NB4 (cell line): ENCODE data around the gene XXYLT1.
"Not testable (repeated sequence)": the region's sequence is repeated elsewhere in the genome, so short reads cannot be mapped to it uniquely, and the experiment has no call there.

Experiments used
- MYC ChIP-seq: IDR thresholded peaks from 2 replicates; pipeline ENCODE4 v1.6.1; 2011; ENCODE audit warnings: low read depth, low read length
- POLR2A ChIP-seq: IDR thresholded peaks from 2 replicates; pipeline ENCODE4 v1.6.1; 2011; ENCODE audit warnings: mild to moderate bottlenecking; ENCODE audit not compliant: insufficient read length; ENCODE audit errors: extremely low read depth
- TF ChIP-seq, protein P1 (sequence below): IDR thresholded peaks from one replicate; pipeline ENCODE4 v1.5.1; 2012; ENCODE audit warnings: low read depth, low read length
- TF ChIP-seq, protein P2 (sequence below): IDR thresholded peaks from 2 replicates; pipeline ENCODE4 v1.6.1; 2011; ENCODE audit warnings: low read depth, low read length

DNA sequence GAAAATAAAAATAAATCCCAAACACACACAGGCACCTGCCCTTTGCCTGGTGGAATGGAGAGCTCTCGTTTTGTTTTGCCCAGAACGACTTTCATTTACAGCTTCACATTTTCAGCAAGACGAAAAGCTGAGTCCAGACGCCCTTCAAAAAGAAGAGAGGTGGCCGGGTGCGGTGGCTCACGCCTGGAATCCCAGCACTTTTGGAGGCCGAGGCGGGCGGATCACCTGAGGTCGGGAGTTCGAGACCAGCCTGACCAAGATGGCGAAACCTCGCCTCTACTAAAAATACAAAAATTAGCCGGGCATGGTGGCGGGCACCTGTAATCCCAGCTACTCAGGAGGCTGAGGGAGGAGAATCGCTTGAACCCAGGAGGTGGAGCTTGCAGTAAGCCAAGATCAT lies 163.9 kb downstream of the XXYLT1 start:
- not testable (repeated sequence) for TF ChIP-seq POLR2A, MYC
- TF ChIP-seq, protein P1, sequence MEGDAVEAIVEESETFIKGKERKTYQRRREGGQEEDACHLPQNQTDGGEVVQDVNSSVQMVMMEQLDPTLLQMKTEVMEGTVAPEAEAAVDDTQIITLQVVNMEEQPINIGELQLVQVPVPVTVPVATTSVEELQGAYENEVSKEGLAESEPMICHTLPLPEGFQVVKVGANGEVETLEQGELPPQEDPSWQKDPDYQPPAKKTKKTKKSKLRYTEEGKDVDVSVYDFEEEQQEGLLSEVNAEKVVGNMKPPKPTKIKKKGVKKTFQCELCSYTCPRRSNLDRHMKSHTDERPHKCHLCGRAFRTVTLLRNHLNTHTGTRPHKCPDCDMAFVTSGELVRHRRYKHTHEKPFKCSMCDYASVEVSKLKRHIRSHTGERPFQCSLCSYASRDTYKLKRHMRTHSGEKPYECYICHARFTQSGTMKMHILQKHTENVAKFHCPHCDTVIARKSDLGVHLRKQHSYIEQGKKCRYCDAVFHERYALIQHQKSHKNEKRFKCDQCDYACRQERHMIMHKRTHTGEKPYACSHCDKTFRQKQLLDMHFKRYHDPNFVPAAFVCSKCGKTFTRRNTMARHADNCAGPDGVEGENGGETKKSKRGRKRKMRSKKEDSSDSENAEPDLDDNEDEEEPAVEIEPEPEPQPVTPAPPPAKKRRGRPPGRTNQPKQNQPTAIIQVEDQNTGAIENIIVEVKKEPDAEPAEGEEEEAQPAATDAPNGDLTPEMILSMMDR = not testable (repeated sequence)
- TF ChIP-seq, protein P2, sequence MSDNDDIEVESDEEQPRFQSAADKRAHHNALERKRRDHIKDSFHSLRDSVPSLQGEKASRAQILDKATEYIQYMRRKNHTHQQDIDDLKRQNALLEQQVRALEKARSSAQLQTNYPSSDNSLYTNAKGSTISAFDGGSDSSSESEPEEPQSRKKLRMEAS = not testable (repeated sequence)
